Body of pancreas (tissue), 4 donors: ENCODE measurements around the gene ADIPOR1.

ENCODE experiments used
- CTCF ChIP-seq, 7 experiments: fragments of 450-650 bp in 4 of 7; fragments of 200-600 bp in 3 of 7; sonication (generic) in 3 of 7; IDR thresholded peaks; one replicate each; pipeline ENCODE4 v1.5.1; 2016 to 2019; ENCODE audit warnings: antibody characterized with exemption in 7 of 7
- POLR2A ChIP-seq, 3 donors: fragments of 450-650 bp; IDR thresholded peaks; one replicate each; pipeline ENCODE4 v1.6.1; 2016; ENCODE audit warnings: antibody characterized with exemption in 3 of 3, mild to moderate bottlenecking in 2 of 3

GRCh38 chr1:202954057-202954745, 3.9 kb downstream of the ADIPOR1 start:
- TF ChIP-seq CTCF (IDR thresholded peaks at IDR 0.05) = no peak
- no peak for TF ChIP-seq POLR2A (IDR thresholded peaks at IDR 0.05)
